H1 (cell line): ENCODE results near the gene ALG14. TPM values are rescaled to one million over a fixed set of nuclear protein-coding genes. Genes with fewer than 3 reads are reported as not detected.

ENCODE experiments used
- ASH2L ChIP-seq: fragments of 200-600, 300-600 bp; sonication (generic); IDR thresholded peaks from one replicate; pipeline ENCODE4 v1.7.1; 2017; ENCODE audit warnings: low read length
- CBX5 ChIP-seq: fragments of 300-800, 300-1000 bp; sonication (generic); IDR thresholded peaks from 2 replicates; pipeline ENCODE4 v1.7.1; 2016; ENCODE audit warnings: antibody characterized with exemption, low read length, low read depth
- CEBPB ChIP-seq: IDR thresholded peaks from 2 replicates; pipeline ENCODE4 v1.6.1; 2012; ENCODE audit warnings: low read depth, low read length
- E2F6 ChIP-seq: IDR thresholded peaks from 2 replicates; pipeline ENCODE4 v1.6.1; 2012; ENCODE audit warnings: inconsistent platforms
- EP300 ChIP-seq, 2 experiments: IDR thresholded peaks; 1 replicate in 1 of 2; 2 replicates in 1 of 2; pipeline ENCODE4 v1.6.1; 2011 to 2012; ENCODE audit warnings: low read depth in 2 of 2, low read length in 2 of 2, mild to moderate bottlenecking in 2 of 2, borderline replicate concordance in 1 of 2, inconsistent platforms in 1 of 2, moderate library complexity in 1 of 2
- GTF2F1 ChIP-seq: IDR thresholded peaks from 2 replicates; pipeline ENCODE4 v1.6.1; 2012; ENCODE audit warnings: low read depth, low read length, improper control_type of control experiment, borderline replicate concordance
- HDAC2 ChIP-seq, 2 experiments: fragments of 300-600 bp in 1 of 2; sonication (generic) in 1 of 2; IDR thresholded peaks; 2 replicates each; pipeline ENCODE4 v1.6.1; 2011 to 2012; ENCODE audit warnings: low read depth in 2 of 2, low read length in 2 of 2, mild to moderate bottlenecking in 2 of 2, moderate library complexity in 2 of 2, borderline replicate concordance in 1 of 2, inconsistent platforms in 1 of 2
- KDM4A ChIP-seq: IDR thresholded peaks from one replicate; pipeline ENCODE4 v1.7.1; 2012; ENCODE audit warnings: low read depth, mild to moderate bottlenecking, moderate library complexity, low read length, inconsistent platforms; ENCODE audit not compliant: severe bottlenecking
- KDM5A ChIP-seq: fragments of 200-600 bp; IDR thresholded peaks from 2 replicates; pipeline ENCODE4 v1.7.1; 2012; ENCODE audit warnings: mild to moderate bottlenecking, low read length, inconsistent platforms, mixed read lengths
- MAX ChIP-seq: IDR thresholded peaks from 2 replicates; pipeline ENCODE4 v1.6.1; 2012; ENCODE audit warnings: inconsistent platforms
- POLR2A ChIP-seq, 2 experiments: IDR thresholded peaks; 1 replicate in 1 of 2; 2 replicates in 1 of 2; pipeline ENCODE4 v1.6.1; 2011; ENCODE audit warnings: low read depth in 2 of 2, low read length in 2 of 2, mild to moderate bottlenecking in 2 of 2; ENCODE audit errors: control extremely low read depth in 1 of 2
- POLR2AphosphoS5 ChIP-seq: IDR thresholded peaks from 2 replicates; pipeline ENCODE4 v1.6.1; 2011; ENCODE audit warnings: low read depth, low read length
- RAD21 ChIP-seq, 2 experiments: IDR thresholded peaks in 1 of 2; conservative IDR thresholded peaks in 1 of 2; 2 replicates each; pipeline ENCODE4 v1.6.1; 2011; ENCODE audit warnings: low read depth in 2 of 2, low read length in 2 of 2, improper control_type of control experiment in 1 of 2, inconsistent platforms in 1 of 2, mild to moderate bottlenecking in 1 of 2, moderate library complexity in 1 of 2
- RBBP5 ChIP-seq: IDR thresholded peaks from 2 replicates; pipeline ENCODE4 v1.7.1; 2012; ENCODE audit warnings: low read depth, mild to moderate bottlenecking, inconsistent platforms, low read length, moderate library complexity, borderline replicate concordance
- RXRA ChIP-seq: IDR thresholded peaks from 2 replicates; pipeline ENCODE4 v1.6.1; 2011; ENCODE audit warnings: low read depth, mild to moderate bottlenecking, low read length, moderate library complexity; ENCODE audit not compliant: insufficient read depth
- SIX5 ChIP-seq: IDR thresholded peaks from 2 replicates; pipeline ENCODE4 v1.6.1; 2011; ENCODE audit warnings: mild to moderate bottlenecking, low read depth, low read length
- SP1 ChIP-seq: IDR thresholded peaks from 2 replicates; pipeline ENCODE4 v1.6.1; 2011; ENCODE audit warnings: low read depth, low read length
- TAF1 ChIP-seq: IDR thresholded peaks from 2 replicates; pipeline ENCODE4 v1.6.1; 2011; ENCODE audit warnings: mild to moderate bottlenecking, low read depth, low read length
- TAF7 ChIP-seq: optimal IDR thresholded peaks from 2 replicates; pipeline ENCODE3; 2011; ENCODE audit warnings: low read depth, mild to moderate bottlenecking, inconsistent platforms, low read length, moderate library complexity, borderline replicate concordance
- TBP ChIP-seq: IDR thresholded peaks from 2 replicates; pipeline ENCODE4 v1.6.1; 2011; ENCODE audit warnings: low read depth, low read length, improper control_type of control experiment
- TEAD4 ChIP-seq: IDR thresholded peaks from 2 replicates; pipeline ENCODE4 v1.6.1; 2012; ENCODE audit warnings: low read depth, low read length, inconsistent platforms, mixed read lengths
- USF2 ChIP-seq: IDR thresholded peaks from 2 replicates; pipeline ENCODE4 v1.6.1; 2011; ENCODE audit warnings: low read length, improper control_type of control experiment
- YY1 ChIP-seq: IDR thresholded peaks from 2 replicates; pipeline ENCODE4 v1.6.1; 2011; ENCODE audit warnings: low read depth, mild to moderate bottlenecking, low read length
- polyA plus RNA-seq, 7 experiments: library from polyadenylated mRNA; depleted of rRNA in 3 of 7; stranded (reverse) in 5 of 7; unstranded in 2 of 7; fragments of >200 nt in 5 of 7; fragments of 200-250 nt in 2 of 7; gene quantifications; 1 replicate in 5 of 7; 2 replicates in 1 of 7; 4 replicates in 1 of 7; pipeline versions ENCODE4 v1.2.1 to v1.2.3, GENCODE V29; 2011 to 2013; ENCODE audit warnings: missing spikeins in 2 of 7, mixed read lengths in 2 of 7
- total RNA-seq: library from RNA; stranded (reverse); fragmentation: NEBNext Ultra II Directional; extraction: Animal tissue kit (Norgen Biotek cat#: 25700); gene quantifications from 2 replicates; pipeline ENCODE4 v1.2.1, GENCODE V29; 2021

The ALG14 gene
- total and polyA plus RNA-seq, 2 of the 8 experiments (the other 6 are each of a cell fraction or from before 2014, with no cell fraction given) = 0.95 to 1.3 TPM

- TF ChIP-seq HDAC2 (IDR thresholded peaks at IDR 0.05; ENCODE audit: borderline replicate concordance in 1 of 2, low read depth in 2 of 2, low read length in 2 of 2) (0 out of 4 replicates have a peak, but pooled peaks of 1 of the 2 experiments have one; percentile 19), GTF2F1 (no peak; the same call in 1 of the 2 replicates), EP300 (IDR thresholded peaks at IDR 0.05; ENCODE audit: borderline replicate concordance in 1 of 2, low read depth in 2 of 2, low read length in 2 of 2) (peak in 1 of 2 experiments; percentile 76; a peak in 1 of 3 replicates), POLR2A (IDR thresholded peaks at IDR 0.05; ENCODE audit: control extremely low read depth in 1 of 2, low read depth in 2 of 2, low read length in 2 of 2) (peak; percentile 93 to 99), TEAD4 (no peak), E2F6 (peak; percentile 89), RAD21 (IDR thresholded peaks at IDR 0.05 in 1 of 2, conservative IDR thresholded peaks at IDR 0.05 in 1 of 2; ENCODE audit: low read depth in 2 of 2, low read length in 2 of 2) (0 out of 4 replicates have a peak, but pooled peaks of 1 of the 2 experiments have one; percentile 0), TAF1 (peak; percentile 96), USF2 (no peak), TAF7 (peak; percentile 78), RXRA (no peak), POLR2AphosphoS5 (peak; percentile 96), SP1 (0 out of 2 replicates have a peak, but pooled peaks have one; percentile 4), KDM4A (peak; percentile 40), RBBP5 (peak; percentile 22; the same call in 1 of the 2 replicates), MAX (peak; percentile 84), ASH2L (no peak), SIX5 (no peak), YY1 (no peak), CEBPB (no peak), TBP (peak; percentile 87), KDM5A (no peak), CBX5 (no peak)
Measured at GRCh38 chr1:94926915-94927404, 145.8 kb downstream of the ALG14 start, which contains the start of gene CNN3 (continued).
